LNCAP (cell line): ENCODE data around the gene ORAI1.

Source experiments
- TF ChIP-seq, protein P1 (sequence below): fragments of 450-650 bp; IDR thresholded peaks from 2 replicates; pipeline ENCODE4 v1.5.1; 2017; ENCODE audit warnings: mild to moderate bottlenecking

The ORAI1 gene

DNA sequence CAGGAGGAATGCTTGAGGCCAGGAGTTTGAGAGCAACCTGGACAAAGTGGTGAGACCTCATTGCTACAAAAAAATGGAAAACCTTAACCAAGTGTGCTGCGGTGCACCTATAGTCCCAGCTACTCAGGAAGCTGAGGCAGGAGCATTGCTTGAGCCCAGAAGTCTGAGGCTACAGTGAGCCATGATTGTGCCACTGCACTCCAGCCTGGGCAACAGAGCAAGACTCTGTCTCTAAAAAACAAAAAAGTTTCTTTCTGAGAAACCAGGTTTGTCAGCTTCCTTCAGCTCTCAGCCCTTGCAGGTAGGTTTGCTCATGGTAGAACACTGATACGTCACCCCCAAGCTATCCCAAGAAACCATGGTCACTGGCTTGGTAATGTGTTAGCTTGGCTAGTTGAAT lies 63.1 kb downstream of the ORAI1 start:
- TF ChIP-seq, protein P1, sequence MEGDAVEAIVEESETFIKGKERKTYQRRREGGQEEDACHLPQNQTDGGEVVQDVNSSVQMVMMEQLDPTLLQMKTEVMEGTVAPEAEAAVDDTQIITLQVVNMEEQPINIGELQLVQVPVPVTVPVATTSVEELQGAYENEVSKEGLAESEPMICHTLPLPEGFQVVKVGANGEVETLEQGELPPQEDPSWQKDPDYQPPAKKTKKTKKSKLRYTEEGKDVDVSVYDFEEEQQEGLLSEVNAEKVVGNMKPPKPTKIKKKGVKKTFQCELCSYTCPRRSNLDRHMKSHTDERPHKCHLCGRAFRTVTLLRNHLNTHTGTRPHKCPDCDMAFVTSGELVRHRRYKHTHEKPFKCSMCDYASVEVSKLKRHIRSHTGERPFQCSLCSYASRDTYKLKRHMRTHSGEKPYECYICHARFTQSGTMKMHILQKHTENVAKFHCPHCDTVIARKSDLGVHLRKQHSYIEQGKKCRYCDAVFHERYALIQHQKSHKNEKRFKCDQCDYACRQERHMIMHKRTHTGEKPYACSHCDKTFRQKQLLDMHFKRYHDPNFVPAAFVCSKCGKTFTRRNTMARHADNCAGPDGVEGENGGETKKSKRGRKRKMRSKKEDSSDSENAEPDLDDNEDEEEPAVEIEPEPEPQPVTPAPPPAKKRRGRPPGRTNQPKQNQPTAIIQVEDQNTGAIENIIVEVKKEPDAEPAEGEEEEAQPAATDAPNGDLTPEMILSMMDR: no peak
